ENCODE measurements around the gene CEACAM3. TPM values are rescaled to one million over a fixed set of nuclear protein-coding genes. Genes with fewer than 3 reads are reported as not detected.

CEACAM3 gene
- total RNA-seq, 1 donor from 2014 or later: not detected

GRCh38 chr19:41844601-41845000 is 48.2 kb downstream of the CEACAM3 start, which contains the start of gene LYPD4:
LYPD4 (minus strand) TSS chr19:41844683; CDS start chr19:41839285, 5,398 bp downstream.
- DNase-seq (ENCODE audit: low read depth in 2 of 2): no peak

DNA sequence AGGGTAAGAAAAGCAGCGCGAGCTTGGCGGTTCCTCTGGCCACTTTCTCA is 48.4 kb downstream of the CEACAM3 start, which contains the start of gene DMRTC2:
TSS of gene DMRTC2 (plus strand) at position 42 of the 50 bp plus-strand sequence. CDS start 2,387 bp downstream, outside the sequence.
- no peak for DNase-seq (ENCODE audit: low read depth in 2 of 2)

- DNase-seq (ENCODE audit: low read depth in 2 of 2): no peak
Observed at GRCh38 chr19:41845051-41845590, 48.7 kb downstream of the CEACAM3 start.

DNA sequence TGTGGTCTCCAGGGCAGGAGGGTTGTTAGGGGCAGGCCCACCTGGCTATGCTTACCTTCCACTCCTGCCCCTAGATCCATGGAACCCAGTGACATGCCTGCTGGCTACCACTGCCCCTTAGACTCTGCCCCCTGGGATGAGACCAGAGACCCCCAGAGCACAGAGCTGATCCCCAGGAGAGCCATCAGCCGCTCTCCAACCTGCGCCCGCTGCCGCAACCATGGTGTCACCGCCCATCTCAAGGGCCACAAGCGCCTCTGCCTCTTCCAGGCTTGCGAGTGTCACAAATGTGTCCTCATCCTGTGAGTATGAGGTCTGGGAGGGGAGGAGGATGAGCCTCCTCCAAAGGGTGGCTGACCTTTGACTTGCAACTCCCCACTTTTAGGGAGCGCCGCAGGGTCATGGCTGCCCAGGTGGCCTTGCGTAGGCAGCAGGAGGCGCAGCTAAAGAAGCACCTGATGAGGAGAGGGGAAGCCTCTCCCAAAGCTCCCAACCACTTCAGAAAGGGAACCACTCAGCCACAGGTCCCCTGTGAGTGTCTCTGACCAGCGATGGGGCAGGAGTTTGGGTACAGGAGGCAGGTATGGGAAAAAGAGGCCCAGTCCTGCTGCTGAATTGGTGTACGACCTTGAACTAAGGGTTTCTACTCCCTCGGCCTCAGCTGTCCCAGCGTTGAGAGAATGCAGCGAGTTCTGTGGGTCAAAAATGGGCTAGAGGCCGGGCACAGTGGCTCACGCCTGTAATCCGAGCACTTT is 51.1 kb downstream of the CEACAM3 start:
- DNase-seq (ENCODE audit: low read depth in 2 of 2): no peak

DNA sequence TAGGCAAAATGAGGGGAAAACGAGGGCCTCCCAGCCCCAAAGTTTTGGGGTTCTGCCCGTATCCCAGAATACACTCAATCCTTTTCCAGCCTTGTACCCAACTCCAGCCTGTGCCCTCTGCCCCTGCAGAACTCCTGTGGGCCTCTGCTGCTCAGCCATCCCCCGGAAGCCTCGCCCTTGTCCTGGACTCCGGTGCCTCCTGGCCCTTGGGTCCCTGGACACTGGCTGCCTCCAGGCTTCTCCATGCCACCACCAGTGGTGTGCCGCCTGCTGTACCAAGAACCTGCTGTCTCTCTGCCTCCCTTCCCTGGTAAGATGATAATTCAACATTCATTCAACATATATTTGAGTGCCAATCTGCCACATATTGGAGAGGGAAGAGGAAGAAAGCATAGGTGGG is 52.3 kb downstream of the CEACAM3 start:
- DNase-seq (ENCODE audit: low read depth in 2 of 2): no peak

- no peak for DNase-seq (ENCODE audit: low read depth in 2 of 2)
Observed at GRCh38 chr19:41849067-41849466, 52.7 kb downstream of the CEACAM3 start.

GRCh38 chr19:41850381-41850780 is 54.0 kb downstream of the CEACAM3 start:
- no peak for DNase-seq (ENCODE audit: low read depth in 2 of 2)

DNA sequence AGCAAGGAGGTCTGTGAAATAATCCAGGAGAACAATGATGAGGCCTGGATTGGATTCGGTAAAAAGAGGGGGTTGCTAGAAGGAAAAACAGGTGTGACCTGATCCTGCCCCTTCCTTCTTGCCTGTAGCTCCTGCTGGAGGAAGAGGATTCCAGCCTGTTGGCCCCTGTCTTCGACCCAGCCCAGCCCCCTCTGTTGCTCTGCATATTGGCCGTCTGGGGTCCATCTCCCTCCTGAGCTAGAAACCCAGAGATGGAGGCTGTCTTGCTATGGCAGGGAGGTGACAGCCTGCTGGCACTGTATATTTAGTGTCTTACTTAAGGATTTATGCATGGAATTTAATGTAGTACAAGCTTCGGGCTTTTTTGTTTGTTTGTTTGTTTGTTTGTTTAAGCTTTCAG is 55.1 kb downstream of the CEACAM3 start:
- no peak for DNase-seq (ENCODE audit: low read depth in 2 of 2)

DNA sequence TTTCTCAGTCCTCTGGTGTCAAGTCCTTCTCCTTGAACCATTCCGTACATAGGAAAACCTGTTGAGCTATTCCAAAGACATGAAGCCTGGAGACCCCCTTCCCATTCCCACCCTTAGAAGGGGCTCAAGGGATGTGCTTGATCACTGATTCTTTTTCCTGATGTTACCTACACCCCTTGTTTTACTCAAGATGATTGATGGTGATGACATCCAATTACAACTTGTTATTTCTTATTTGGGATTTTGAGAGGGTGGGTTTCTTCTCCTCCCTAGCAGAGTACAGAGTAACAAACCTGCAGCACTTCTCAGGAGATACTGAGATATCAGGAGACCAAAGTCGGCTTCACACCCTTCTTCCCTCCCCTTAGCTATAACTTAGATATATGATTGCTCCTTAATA is 57.0 kb downstream of the CEACAM3 start:
- no peak for DNase-seq (ENCODE audit: low read depth in 2 of 2)

GRCh38 chr19:41853768-41854167 is 57.4 kb downstream of the CEACAM3 start:
- no peak for DNase-seq (ENCODE audit: low read depth in 2 of 2)

DNA sequence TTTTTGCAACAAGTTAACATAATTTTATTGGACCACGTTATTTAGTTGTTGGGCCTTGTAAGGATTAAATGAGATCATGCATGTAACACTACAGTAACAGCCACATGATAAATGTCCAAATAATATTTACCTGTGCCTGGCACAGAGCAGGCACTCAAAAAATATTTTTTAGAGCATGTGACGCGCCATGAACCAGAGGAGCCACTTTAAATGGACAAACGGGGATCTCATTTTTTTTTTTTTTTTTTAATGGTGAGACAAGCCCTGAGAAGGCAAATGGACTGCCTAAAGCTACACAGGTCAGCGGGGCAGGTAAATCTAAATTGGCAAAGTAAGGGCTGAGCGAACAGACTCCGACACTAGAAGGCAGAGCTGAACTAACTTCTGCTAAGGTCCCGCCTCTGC is 62.8 kb downstream of the CEACAM3 start:
- DNase-seq (ENCODE audit: low read depth in 2 of 2): no peak

DNA sequence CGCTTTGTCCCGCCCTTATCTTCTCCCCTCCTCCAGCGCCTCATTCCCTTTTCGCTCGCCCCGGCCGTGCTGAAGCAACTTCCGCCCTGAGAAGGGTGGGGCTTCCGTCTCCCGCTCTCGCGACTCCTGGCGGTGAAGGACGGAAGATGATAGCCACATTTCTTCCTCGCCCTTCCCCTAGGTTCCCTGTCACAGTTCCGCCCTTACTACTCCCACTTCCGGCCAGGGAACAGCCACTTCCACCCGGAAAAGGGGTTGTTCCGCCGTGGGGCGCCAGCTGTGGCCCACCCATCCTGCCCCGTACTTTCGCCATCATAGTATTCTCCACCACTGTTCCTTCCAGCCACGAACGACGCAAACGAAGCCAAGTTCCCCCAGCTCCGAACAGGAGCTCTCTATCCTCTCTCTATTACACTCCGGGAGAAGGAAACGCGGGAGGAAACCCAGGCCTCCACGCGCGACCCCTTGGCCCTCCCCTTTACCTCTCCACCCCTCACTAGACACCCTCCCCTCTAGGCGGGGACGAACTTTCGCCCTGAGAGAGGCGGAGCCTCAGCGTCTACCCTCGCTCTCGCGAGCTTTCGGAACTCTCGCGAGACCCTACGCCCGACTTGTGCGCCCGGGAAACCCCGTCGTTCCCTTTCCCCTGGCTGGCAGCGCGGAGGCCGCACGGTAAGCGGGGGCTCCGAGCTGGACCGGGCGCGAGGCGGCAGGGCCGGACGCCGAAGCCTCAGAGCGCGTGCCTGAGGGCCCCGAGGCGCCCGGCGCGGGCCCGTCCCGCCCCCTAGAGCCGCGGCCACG is 63.4 kb downstream of the CEACAM3 start, which contains the start of gene RPS19:
TSS of gene RPS19 (plus strand) at position 638 of the 801 bp plus-strand sequence. CDS start 520 bp downstream, outside the sequence.
- DNase-seq (ENCODE audit: low read depth in 2 of 2): peak; percentile 98 to 99

DNA sequence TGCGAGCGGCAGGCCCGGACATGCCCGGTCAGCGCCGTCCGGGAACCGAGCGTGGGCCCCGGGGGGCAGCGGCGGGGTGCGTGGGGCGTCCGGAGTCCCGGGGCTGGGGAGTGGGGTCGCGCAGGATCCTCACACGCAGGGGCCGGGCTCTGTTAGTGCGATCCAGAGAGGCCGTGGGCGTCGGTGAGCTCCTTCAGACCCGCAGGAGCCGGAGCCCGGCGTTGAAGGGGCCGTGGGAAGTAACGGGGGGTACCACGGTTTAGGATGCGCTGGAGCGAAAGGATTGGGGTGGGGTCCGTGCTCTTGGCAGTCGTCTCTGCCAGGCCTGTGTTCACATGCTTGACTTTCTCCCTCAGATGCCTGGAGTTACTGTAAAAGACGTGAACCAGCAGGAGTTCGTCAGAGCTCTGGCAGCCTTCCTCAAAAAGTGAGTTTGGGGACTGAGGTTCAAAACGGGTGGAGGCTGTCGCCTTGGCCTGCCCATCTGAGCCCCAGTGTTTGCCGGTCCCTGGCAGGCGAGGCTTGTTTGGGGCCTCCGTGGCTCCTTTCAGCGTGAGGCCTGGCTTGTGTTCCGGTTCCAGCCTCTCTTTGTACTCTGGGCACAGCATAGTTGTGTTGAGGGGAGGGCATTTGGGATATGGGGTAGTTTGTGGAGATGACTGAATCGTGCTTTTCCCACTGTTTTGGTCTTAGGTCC is 64.2 kb downstream of the CEACAM3 start:
- DNase-seq (ENCODE audit: low read depth in 2 of 2): peak; percentile 33 to 54

Other genes with a start within 250 kb of the CEACAM3 start
- 6.8 and 10.7 TPM in 2 replicates for gene CEACAM21, start 220.4 kb upstream of the CEACAM3 start, total RNA-seq
- not detected in 2 replicates for gene CEACAM4, start 169.5 kb upstream of the CEACAM3 start, total RNA-seq
- 0.44 and 0.60 TPM in 2 replicates for gene CEACAM7, start 108.3 kb upstream of the CEACAM3 start, total RNA-seq
- not detected in 2 replicates for gene CEACAM5, start 88.0 kb upstream of the CEACAM3 start, total RNA-seq
- gene CEACAM6, start 41.1 kb upstream of the CEACAM3 start, total RNA-seq: not detected in 2 replicates
- not detected in 2 replicates for gene LYPD4, start 48.1 kb downstream of the CEACAM3 start, total RNA-seq
- gene DMRTC2, start 48.5 kb downstream of the CEACAM3 start, total RNA-seq: not detected in 2 replicates
- gene RPS19, start 63.7 kb downstream of the CEACAM3 start, total RNA-seq: 1,113 and 1,209 TPM in 2 replicates
- gene CD79A, start 80.7 kb downstream of the CEACAM3 start, total RNA-seq: not detected in 2 replicates
- gene ARHGEF1, start 86.6 kb downstream of the CEACAM3 start, total RNA-seq: 24.0 and 34.7 TPM in 2 replicates
- not detected in 2 replicates for gene ERFL, start 131.9 kb downstream of the CEACAM3 start, total RNA-seq
- 125 and 173 TPM in 2 replicates for gene RABAC1, start 162.7 kb downstream of the CEACAM3 start, total RNA-seq
- gene ATP1A3, start 197.6 kb downstream of the CEACAM3 start, total RNA-seq: under 0.01 TPM in 1 of 2 replicates, not detected in the other